Transverse colon (tissue), 3 donors: ENCODE data around the gene HNRNPH2.

Experiments used
- CTCF ChIP-seq, 5 experiments: fragments of 200-600 bp in 3 of 5; fragments of 450-650 bp in 2 of 5; sonication (generic) in 3 of 5; IDR thresholded peaks; 1 replicate in 2 of 5; 2 replicates in 3 of 5; pipeline ENCODE4 v1.5.1; 2016 to 2017; ENCODE audit warnings: antibody characterized with exemption in 5 of 5, inconsistent platforms in 3 of 5, mild to moderate bottlenecking in 2 of 5, moderate library complexity in 1 of 5
- EP300 ChIP-seq: sonication (generic); formaldehyde crosslinking; IDR thresholded peaks from one replicate; pipeline ENCODE4 v1.6.1; 2017; ENCODE audit warnings: antibody characterized with exemption, low read depth
- POLR2A ChIP-seq: fragments of 450-650 bp; IDR thresholded peaks from one replicate; pipeline ENCODE4 v1.6.1; 2016; ENCODE audit warnings: antibody characterized with exemption, mild to moderate bottlenecking, moderate library complexity

GRCh38 chrX:101452056-101452455 is 44.0 kb downstream of the HNRNPH2 start:
- TF ChIP-seq EP300, result no peak
- no peak for TF ChIP-seq CTCF (IDR thresholded peaks at IDR 0.05)
- no peak for TF ChIP-seq POLR2A
